NB4 (cell line): ENCODE results near the gene SPDYE17.
"Not testable (repeated sequence)": the region's sequence is repeated elsewhere in the genome, so short reads cannot be mapped to it uniquely, and the experiment has no call there.

ENCODE experiments used
- DNase-seq: peaks from one replicate; pipeline ENCODE4 v3.0.0; 2010; ENCODE audit warnings: low read depth
- H3K4me3 ChIP-seq: one replicate; pipeline ENCODE4 v1.5.1; 2011; ENCODE audit warnings: mild to moderate bottlenecking, low read depth, low read length, moderate library complexity

The SPDYE17 gene

DNA sequence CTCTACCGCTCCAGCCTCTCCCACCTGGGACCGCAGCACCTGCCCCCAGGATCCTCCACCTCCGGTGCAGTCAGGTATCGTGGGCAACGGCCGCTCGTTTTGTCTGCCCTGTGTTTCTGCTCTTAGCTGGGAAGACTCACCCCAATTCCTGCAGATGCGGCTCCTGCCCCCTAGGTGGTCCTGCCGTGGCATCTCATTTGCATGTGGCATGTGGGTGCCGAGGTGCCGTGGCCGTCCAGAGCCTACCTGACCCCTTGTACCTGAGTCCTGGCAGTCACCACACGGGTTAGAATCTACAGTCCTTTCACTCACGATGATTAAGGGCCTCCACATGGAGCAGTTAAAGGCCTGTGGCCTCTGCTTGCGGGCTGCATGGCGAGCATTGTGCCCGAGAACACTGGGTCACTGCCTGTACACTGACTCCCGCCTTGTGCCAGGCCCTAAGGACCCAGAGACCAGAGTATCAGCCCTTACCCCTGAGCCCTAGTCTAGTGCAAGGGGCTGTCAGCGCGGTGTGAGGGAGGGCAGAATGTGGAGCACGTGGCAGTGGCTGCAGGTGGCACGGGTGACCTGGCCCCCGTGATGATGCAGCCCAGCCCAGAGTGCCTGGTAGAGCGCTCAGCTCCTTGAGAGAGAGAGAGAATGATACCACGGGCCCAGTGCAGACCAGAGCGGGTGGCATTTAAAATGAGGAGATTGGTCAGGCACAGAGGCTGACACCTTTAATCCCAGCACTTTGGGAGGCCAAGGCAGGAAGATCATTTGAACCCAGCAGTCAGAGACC lies 50.8 kb downstream of the SPDYE17 start:
- H3K4me3 ChIP-seq, DNase-seq: not testable (repeated sequence)

DNA sequence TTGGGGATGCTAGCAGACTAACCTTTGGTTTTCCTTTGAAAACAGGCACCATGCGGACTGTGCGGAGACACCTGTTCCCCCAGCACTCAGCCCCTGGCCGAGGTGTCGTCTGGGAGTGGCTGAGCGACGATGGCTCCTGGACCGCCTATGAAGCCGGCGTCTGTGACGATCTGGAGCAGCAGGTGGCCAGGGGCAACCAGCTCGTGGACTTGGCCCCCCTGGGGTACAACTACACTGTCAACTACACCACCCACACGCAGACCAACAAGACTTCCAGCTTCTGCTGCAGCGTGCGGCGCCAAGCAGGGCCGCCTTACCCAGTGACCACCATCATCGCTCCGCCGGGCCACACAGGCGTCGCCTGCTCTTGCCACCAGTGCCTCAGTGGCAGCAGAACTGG lies 51.6 kb downstream of the SPDYE17 start:
- H3K4me3 ChIP-seq, DNase-seq: not testable (repeated sequence)

DNA sequence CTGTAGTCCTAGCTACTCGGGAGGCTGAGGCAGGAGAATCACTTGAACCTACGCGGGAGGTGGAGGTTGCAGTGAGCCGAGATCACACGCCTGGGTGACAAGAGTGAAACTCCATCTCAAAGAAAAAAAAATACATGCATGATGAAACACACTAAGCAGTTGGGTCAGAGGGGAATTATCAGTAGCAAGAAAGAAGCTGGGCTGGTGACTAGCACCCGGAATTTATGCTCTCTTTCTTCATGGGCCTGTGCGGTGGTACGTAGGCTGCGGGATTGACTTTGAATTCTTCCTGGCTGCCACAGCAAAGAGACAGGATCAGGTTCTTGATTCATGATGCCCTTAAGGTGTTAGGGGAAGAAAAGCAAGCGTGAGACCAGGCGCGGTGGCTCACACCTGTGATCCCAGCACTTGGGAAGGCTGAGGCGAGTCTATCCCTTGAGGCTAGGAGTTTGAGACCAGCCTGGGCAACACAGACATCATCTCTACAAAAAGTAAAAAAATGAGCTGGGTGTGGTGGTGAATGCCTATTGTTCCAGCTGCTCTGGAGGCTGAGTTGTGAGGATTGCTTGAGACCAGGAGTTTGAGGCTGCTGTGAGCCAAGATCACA lies 54.3 kb downstream of the SPDYE17 start:
- not testable (repeated sequence) for DNase-seq

DNA sequence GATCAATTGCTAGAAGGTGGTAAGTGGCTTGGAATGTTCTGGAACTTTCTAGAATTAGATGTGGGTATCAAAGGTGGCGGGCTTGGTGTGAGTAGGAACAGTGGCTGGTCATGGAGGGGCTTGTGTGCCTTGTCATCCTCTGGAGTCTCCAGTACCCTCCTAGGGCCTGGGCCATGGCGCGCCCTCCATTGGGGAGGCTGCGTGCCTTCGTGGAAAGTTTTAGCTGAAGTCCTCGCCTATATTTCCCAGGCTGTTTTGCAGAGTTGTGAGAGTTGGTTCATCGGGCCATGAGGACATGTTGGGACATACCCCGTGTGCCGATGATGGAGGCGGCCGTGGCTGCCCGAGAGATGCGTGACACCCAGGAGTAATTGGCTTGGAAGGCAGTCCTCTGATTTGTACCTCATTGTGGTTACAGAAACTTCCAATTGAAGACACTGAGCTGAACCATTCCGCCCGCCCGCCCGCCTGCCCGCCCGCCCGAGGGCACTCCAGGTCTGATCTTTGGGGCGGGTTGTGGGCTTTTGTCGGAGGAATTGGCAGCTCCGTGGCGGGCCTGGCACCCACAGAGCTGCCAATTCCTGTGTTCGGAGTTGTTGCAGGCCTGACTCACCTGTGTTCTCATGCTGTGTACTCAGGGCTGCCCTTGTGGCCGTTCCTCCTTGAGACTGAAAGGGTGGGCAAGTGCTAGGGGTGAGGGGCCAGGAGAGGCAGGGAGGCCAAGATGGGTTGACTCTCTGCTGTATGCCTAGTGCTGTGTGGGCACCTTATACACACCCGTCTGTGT lies 57.2 kb downstream of the SPDYE17 start:
- not testable (repeated sequence) for DNase-seq, H3K4me3 ChIP-seq

More for the DNA sequence above, 54.3 kb downstream of the SPDYE17 start:
- H3K4me3 ChIP-seq: not testable (repeated sequence)

DNA sequence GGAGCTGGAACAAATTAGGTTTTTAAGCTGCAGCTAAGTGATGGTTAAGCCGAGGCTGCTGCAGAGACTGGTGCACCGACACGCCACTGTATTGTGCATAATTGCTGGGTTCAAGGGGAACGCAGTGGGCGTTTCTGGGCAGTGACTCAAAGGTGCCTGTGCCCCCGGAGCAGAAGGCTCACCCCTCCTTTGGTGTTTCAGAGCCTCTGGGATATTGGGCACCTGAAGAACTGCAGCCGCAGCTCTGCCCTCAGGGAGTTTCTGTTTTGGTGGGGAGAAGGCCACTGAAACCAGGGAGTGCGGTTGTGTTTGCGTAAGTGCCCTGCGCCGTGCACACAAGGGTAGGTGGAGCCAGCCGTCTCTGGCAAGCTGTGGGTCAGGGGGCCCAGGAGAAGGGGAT lies 57.8 kb downstream of the SPDYE17 start:
- not testable (repeated sequence) for DNase-seq, H3K4me3 ChIP-seq

DNA sequence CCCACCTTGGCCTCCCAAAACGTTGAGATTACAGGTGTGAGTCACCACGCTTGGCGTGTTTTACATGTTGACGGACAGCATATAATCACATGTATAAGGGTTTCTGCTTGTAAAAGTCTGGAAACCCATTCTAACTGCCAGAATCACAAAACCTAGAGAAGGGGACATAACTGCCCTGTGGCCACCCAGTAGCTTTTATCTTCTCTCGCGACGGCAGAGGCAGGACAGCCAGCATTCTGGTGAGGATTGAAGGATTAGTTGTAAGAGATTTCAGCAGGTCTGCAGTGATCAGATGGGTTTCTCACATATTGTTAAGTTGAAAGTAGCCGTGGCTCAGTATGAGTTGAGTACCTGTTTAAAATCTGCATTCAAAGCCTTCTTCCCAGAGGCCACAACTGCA lies 59.8 kb downstream of the SPDYE17 start:
- H3K4me3 ChIP-seq, DNase-seq: not testable (repeated sequence)
